ENCODE measurements around the gene PIGW.

- TF ChIP-seq CTCF (IDR thresholded peaks at IDR 0.05) = no peak
- no peak for TF ChIP-seq ZBTB21 (CRISPR knock-in tag; IDR thresholded peaks at IDR 0.05; ENCODE audit: borderline replicate concordance)
- TF ChIP-seq, protein P1, sequence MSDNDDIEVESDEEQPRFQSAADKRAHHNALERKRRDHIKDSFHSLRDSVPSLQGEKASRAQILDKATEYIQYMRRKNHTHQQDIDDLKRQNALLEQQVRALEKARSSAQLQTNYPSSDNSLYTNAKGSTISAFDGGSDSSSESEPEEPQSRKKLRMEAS (CRISPR knock-in tag; IDR thresholded peaks at IDR 0.05) = no peak
- TF ChIP-seq TP53 (CRISPR knock-in tag; IDR thresholded peaks at IDR 0.05) = no peak
- TF ChIP-seq ATF2 (CRISPR knock-in tag; IDR thresholded peaks at IDR 0.05; ENCODE audit: borderline replicate concordance, low read depth) = no peak
- TF ChIP-seq, protein P2, sequence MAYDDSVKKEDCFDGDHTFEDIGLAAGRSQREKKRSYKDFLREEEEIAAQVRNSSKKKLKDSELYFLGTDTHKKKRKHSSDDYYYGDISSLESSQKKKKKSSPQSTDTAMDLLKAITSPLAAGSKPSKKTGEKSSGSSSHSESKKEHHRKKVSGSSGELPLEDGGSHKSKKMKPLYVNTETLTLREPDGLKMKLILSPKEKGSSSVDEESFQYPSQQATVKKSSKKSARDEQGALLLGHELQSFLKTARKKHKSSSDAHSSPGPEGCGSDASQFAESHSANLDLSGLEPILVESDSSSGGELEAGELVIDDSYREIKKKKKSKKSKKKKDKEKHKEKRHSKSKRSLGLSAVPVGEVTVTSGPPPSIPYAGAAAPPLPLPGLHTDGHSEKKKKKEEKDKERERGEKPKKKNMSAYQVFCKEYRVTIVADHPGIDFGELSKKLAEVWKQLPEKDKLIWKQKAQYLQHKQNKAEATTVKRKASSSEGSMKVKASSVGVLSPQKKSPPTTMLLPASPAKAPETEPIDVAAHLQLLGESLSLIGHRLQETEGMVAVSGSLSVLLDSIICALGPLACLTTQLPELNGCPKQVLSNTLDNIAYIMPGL (CRISPR knock-in tag; IDR thresholded peaks at IDR 0.05) = no peak
- TF ChIP-seq FOXK1 (CRISPR knock-in tag; IDR thresholded peaks at IDR 0.05) = no peak
- TF ChIP-seq ATF3 (CRISPR knock-in tag; conservative IDR thresholded peaks at IDR 0.05) = no peak
- no peak for TF ChIP-seq SP1 (CRISPR knock-in tag; conservative IDR thresholded peaks at IDR 0.05)
- no peak for TF ChIP-seq NFYB (CRISPR knock-in tag; conservative IDR thresholded peaks at IDR 0.05; ENCODE audit: low read depth)
- TF ChIP-seq, protein P3, sequence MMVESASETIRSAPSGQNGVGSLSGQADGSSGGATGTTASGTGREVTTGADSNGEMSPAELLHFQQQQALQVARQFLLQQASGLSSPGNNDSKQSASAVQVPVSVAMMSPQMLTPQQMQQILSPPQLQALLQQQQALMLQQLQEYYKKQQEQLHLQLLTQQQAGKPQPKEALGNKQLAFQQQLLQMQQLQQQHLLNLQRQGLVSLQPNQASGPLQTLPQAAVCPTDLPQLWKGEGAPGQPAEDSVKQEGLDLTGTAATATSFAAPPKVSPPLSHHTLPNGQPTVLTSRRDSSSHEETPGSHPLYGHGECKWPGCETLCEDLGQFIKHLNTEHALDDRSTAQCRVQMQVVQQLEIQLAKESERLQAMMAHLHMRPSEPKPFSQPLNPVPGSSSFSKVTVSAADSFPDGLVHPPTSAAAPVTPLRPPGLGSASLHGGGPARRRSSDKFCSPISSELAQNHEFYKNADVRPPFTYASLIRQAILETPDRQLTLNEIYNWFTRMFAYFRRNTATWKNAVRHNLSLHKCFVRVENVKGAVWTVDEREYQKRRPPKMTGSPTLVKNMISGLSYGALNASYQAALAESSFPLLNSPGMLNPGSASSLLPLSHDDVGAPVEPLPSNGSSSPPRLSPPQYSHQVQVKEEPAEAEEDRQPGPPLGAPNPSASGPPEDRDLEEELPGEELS (CRISPR knock-in tag; IDR thresholded peaks at IDR 0.05) = no peak
- no peak for TF ChIP-seq JUN (CRISPR knock-in tag; IDR thresholded peaks at IDR 0.05)
- TF ChIP-seq E2F5 (CRISPR knock-in tag; IDR thresholded peaks at IDR 0.05) = no peak
Measured at GRCh38 chr17:36576793-36577192, 42.0 kb downstream of the PIGW start.

All from WTC11 (cell line).